GM19324 (cell line): ENCODE results near the gene SMARCA1.

Experiments used
- ATAC-seq: cut with Tn5 transposase; IDR thresholded peaks from one replicate; pipeline ENCODE4 v1.9.1; 2021; ENCODE audit warnings: mild to moderate bottlenecking, moderate library complexity; ENCODE audit not compliant: unreplicated experiment, low FRiP score

Gene SMARCA1

DNA sequence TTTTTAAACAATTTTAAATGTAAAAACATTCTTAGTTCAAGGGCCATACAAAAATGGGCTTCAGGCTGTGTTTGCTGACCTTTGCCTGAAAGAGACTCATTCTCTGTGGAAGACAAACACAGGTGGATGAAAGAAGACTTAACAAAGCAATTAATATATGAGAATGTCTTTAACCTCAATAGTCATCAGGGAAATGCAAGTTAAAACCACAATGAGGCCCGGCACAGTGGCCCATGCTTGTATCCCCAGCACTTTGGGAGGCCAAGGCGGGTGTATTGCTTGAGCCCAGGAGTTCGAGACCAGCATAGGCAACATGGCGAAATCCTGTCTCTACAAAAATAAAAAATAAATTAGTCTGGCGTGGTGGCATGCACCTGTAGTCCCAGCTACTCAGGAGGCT is 7.1 kb upstream of the SMARCA1 start:
- ATAC-seq: no peak

GRCh38 chrX:129529685-129530281 is 6.5 kb upstream of the SMARCA1 start:
- no peak for ATAC-seq

- no peak for ATAC-seq
These were observed 2.6 kb upstream of the SMARCA1 start for GRCh38 chrX:129525896-129526295.

- ATAC-seq: no peak
These were observed 1.9 kb upstream of the SMARCA1 start for GRCh38 chrX:129525162-129525561.

- no peak for ATAC-seq
These were observed 1.1 kb upstream of the SMARCA1 start for GRCh38 chrX:129524250-129524850.

GRCh38 chrX:129522184-129523078 is 859 bp downstream of the SMARCA1 start:
- ATAC-seq: no peak

DNA sequence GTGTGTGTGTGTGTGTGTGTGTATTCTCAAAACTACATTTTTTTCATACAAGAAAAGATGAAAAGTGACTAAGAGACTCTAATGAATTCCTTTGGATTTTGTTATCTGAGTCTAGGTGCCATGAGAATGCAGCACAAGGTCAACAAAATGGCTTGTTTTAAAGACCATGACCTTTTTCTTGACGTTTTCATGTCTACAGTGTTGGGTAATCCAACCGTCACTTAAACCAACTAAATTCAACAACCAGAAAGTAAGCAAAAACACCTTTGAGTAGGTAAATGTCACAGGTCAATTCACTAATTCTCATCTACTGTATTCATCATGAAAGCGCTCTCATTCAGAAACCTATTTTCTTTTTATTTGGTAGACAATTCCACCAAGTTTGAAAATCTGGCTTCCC is 3.1 kb downstream of the SMARCA1 start:
- ATAC-seq: no peak

- ATAC-seq: no peak
These were observed 6.9 kb downstream of the SMARCA1 start for GRCh38 chrX:129516402-129516801.

- ATAC-seq: no peak
These were observed 10.9 kb downstream of the SMARCA1 start for GRCh38 chrX:129512409-129512808.

DNA sequence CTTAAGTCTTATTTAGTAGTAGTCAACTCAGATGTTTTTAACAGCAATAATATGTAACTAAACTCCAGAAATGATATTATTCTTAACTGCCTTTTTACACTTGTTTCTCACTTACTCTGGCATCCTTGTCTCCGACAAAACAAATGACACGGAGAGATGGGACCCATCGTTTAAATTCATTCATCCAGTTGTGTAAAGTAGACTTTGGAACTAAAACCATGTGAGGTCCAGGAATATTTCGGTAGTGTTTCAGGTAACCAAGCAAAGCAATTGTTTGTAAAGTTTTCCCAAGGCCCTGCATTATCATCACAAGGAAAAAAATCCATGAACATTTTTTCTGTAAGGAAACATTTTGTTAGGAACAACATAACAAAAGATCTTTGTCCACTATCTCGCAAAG is 11.6 kb downstream of the SMARCA1 start:
- no peak for ATAC-seq

DNA sequence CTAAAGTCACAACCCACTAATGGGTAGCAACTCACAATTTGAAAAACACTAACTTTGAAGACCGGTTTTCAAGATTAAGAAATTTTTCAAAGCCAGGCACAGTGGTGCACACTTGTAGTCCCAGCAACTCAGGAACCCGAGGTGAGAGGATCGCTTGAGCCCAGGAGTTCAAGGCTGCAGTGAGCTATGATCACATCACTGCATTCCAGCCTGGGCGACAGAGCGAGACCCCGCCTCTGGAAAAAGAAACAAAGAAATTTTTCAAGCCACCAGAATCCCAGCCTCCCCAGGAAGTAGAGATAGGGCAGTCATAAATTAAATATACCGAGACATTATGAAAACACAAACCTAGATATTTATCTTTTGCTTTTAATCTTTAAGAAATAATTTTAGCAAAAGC is 13.0 kb downstream of the SMARCA1 start:
- ATAC-seq: no peak

DNA sequence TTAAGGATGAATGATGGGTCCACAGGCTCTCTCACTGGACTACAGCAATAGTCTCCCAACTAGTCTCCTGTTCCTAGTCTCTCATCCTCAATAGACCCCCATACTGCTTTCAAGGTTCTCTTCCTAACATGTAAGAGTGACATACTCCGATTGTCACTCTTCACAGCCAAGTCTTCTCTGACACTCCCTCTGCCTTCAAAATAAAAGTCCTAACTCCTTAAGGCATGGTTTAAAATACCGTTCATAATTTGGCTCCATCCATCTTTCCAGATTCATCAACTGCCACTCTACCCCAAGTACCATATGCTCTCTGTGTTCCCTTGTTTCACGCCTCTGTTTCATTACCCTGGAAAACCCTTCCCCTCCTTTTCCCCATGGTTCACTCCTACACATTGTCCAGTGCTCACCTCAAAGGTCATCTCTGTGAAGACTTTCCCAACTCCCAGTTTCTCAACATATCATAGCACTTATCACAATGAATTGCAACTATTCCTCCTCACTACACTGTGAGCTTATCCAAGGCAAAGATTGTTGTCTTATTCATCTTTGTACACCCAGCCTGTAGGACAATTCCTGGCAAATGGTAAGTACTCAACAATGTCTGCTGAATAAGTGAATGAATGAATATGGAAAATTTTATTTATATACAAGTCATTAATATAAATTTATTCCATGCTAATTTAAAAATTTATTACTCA is 26.0 kb downstream of the SMARCA1 start:
- no peak for ATAC-seq

- ATAC-seq: no peak
These were observed 26.7 kb downstream of the SMARCA1 start for GRCh38 chrX:129496625-129497024.

DNA sequence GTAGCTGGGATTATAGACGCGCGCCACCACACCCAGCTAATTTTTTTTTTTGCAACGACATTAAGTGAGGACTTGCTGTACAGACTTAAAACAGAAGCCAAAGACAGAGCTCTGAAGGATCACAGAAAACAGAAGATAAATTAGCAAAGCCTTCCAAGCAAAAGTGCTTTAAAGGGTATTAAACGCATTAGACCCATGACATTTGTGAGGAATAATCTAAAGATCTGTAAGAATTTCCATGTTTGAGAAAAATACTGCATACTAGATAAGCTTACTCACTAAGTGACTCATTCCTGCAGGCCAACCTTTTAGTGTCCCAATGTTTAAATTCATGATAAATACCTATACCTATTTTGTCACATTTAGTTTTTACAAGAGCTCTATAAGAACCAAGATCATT is 27.4 kb downstream of the SMARCA1 start:
- no peak for ATAC-seq

DNA sequence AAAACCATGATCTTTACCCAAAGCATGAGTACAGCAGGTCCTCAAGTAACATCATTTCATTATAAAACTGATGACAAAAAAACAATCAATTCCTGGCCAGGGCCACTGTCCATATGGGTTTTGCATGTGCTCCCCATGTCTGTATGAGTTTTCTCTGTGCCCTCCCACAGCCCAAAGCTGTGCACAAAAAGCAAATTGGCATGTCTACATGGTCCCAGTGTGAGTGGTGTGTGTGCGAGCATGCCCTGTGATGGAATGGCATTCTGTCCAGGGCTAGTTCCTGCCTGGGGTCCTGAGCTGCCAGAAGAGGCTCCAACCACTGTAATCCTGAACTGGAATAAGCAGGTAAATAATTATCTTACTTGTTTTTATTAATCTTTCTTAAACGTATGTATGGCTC is 28.4 kb downstream of the SMARCA1 start:
- ATAC-seq: no peak

- no peak for ATAC-seq
These were observed 29.6 kb downstream of the SMARCA1 start for GRCh38 chrX:129493643-129494042.

- no peak for ATAC-seq
These were observed 33.0 kb downstream of the SMARCA1 start for GRCh38 chrX:129490330-129490729.

GRCh38 chrX:129488359-129488758 is 34.9 kb downstream of the SMARCA1 start:
- no peak for ATAC-seq

GRCh38 chrX:129480889-129481288 is 42.4 kb downstream of the SMARCA1 start:
- no peak for ATAC-seq

- no peak for ATAC-seq
These were observed 44.8 kb downstream of the SMARCA1 start for GRCh38 chrX:129478516-129478915.

DNA sequence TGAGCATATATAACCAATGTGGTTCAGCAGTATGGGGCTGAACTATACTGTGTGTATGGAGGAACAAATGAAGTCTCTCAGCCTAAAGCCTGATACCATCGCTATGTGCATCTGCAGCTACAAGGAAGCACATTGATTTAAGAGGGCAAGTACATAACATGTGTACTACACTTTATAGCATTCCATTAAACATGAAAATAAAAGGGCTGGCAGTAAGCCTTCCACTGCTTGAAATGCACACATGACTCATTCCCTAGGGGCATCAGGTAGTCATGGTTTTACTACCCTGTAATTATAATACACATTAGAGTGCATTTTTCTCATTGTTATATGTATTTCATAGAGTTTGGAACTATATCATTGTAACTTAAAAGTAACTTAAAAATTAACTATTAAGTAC is 51.2 kb downstream of the SMARCA1 start:
- ATAC-seq: no peak
